Measurements from ENCODE around the gene ATP2C2. TPM values are rescaled to one million over a fixed set of nuclear protein-coding genes. Genes with fewer than 3 reads are reported as not detected.
"Not testable (repeated sequence)": the region's sequence is repeated elsewhere in the genome, so short reads cannot be mapped to it uniquely, and the experiment has no call there.

Gene ATP2C2
- total RNA-seq, 3 donors from 2014 or later: not detected

GRCh38 chr16:84331998-84332780 is 36.1 kb upstream of the ATP2C2 start:
- Mint-ChIP-seq H3K36me3 (ENCODE audit: insufficient read depth) (no peaks in the 10 kb centered on the region), H3K27me3 (ENCODE audit: low read depth) (peaks cover 10% of the 10 kb centered on the region), H3K4me1 (ENCODE audit: low read depth) (no peaks in the 10 kb centered on the region), H3K9me3 (peaks cover 17% of the 10 kb centered on the region), H3K4me3 (no peak overlapping the region)
- DNase-seq (no peak), ATAC-seq (no peak)

- ATAC-seq (no peak), DNase-seq (no peak)
- H3K27me3 Mint-ChIP-seq (ENCODE audit: low read depth): peaks cover 7% of the 10 kb centered on the region
- H3K4me3 Mint-ChIP-seq: no peak overlapping the region
- no peaks in the 10 kb centered on the region for H3K4me1 Mint-ChIP-seq (ENCODE audit: low read depth)
- no peaks in the 10 kb centered on the region for H3K36me3 Mint-ChIP-seq (ENCODE audit: insufficient read depth)
- H3K9me3 Mint-ChIP-seq: peaks cover 22% of the 10 kb centered on the region
Measured at GRCh38 chr16:84332975-84333684, 35.2 kb upstream of the ATP2C2 start.

GRCh38 chr16:84334058-84334457 is 34.3 kb upstream of the ATP2C2 start:
- DNase-seq (no peak), ATAC-seq (no peak)
- peaks cover 22% of the 10 kb centered on the region for H3K9me3 Mint-ChIP-seq
- no peaks in the 10 kb centered on the region for H3K36me3 Mint-ChIP-seq (ENCODE audit: insufficient read depth)
- H3K4me1 Mint-ChIP-seq (ENCODE audit: low read depth): no peaks in the 10 kb centered on the region
- H3K4me3 Mint-ChIP-seq: no peak overlapping the region
- H3K27me3 Mint-ChIP-seq (ENCODE audit: low read depth): peaks cover 7% of the 10 kb centered on the region

- DNase-seq (no peak), ATAC-seq (no peak)
- Mint-ChIP-seq H3K4me1 (ENCODE audit: low read depth) (no peaks in the 10 kb centered on the region), H3K27me3 (ENCODE audit: low read depth) (peaks cover 7% of the 10 kb centered on the region), H3K4me3 (no peak overlapping the region), H3K36me3 (ENCODE audit: insufficient read depth) (no peaks in the 10 kb centered on the region), H3K9me3 (peaks cover 22% of the 10 kb centered on the region)
Measured at GRCh38 chr16:84334482-84334881, 33.9 kb upstream of the ATP2C2 start.

- not testable (repeated sequence) for H3K4me1 Mint-ChIP-seq (ENCODE audit: low read depth); DNase-seq; H3K36me3 Mint-ChIP-seq (ENCODE audit: insufficient read depth); H3K27me3 Mint-ChIP-seq (ENCODE audit: low read depth); ATAC-seq; H3K4me3 Mint-ChIP-seq
- peaks cover 22% of the 10 kb centered on the region for H3K9me3 Mint-ChIP-seq
Measured at GRCh38 chr16:84337236-84337635, 31.1 kb upstream of the ATP2C2 start.

GRCh38 chr16:84339311-84339710 is 29.0 kb upstream of the ATP2C2 start:
- Mint-ChIP-seq H3K4me3 (no peak overlapping the region), H3K27me3 (ENCODE audit: low read depth) (peaks cover 2% of the 10 kb centered on the region), H3K36me3 (ENCODE audit: insufficient read depth) (no peaks in the 10 kb centered on the region), H3K4me1 (ENCODE audit: low read depth) (no peaks in the 10 kb centered on the region), H3K9me3 (peaks cover 22% of the 10 kb centered on the region)
- ATAC-seq (no peak), DNase-seq (no peak)

GRCh38 chr16:84339766-84340165 is 28.6 kb upstream of the ATP2C2 start:
- peaks cover 22% of the 10 kb centered on the region for H3K9me3 Mint-ChIP-seq

GRCh38 chr16:84340325-84341040 is 27.9 kb upstream of the ATP2C2 start:
- peaks cover 2% of the 10 kb centered on the region for H3K27me3 Mint-ChIP-seq (ENCODE audit: low read depth)
- no peaks in the 10 kb centered on the region for H3K4me1 Mint-ChIP-seq (ENCODE audit: low read depth)
- no peaks in the 10 kb centered on the region for H3K36me3 Mint-ChIP-seq (ENCODE audit: insufficient read depth)
- no peak for DNase-seq
- no peak overlapping the region for H3K4me3 Mint-ChIP-seq
- peaks cover 14% of the 10 kb centered on the region for H3K9me3 Mint-ChIP-seq
- no peak for ATAC-seq

More at GRCh38 chr16:84339766-84340165, 28.6 kb upstream of the ATP2C2 start:
- Mint-ChIP-seq H3K4me3 (no peak overlapping the region), H3K36me3 (ENCODE audit: insufficient read depth) (no peaks in the 10 kb centered on the region), H3K4me1 (ENCODE audit: low read depth) (no peaks in the 10 kb centered on the region), H3K27me3 (ENCODE audit: low read depth) (peaks cover 2% of the 10 kb centered on the region)
- no peak for DNase-seq
- ATAC-seq: no peak

GRCh38 chr16:84341528-84342295 is 26.6 kb upstream of the ATP2C2 start:
- no peak for DNase-seq
- Mint-ChIP-seq H3K27me3 (ENCODE audit: low read depth) (peaks cover 2% of the 10 kb centered on the region), H3K9me3 (peaks cover 8% of the 10 kb centered on the region), H3K36me3 (ENCODE audit: insufficient read depth) (no peaks in the 10 kb centered on the region), H3K4me1 (ENCODE audit: low read depth) (no peaks in the 10 kb centered on the region), H3K4me3 (no peak overlapping the region)
- no peak for ATAC-seq

GRCh38 chr16:84343800-84344199 is 24.5 kb upstream of the ATP2C2 start:
- H3K9me3 Mint-ChIP-seq; ATAC-seq; H3K4me1 Mint-ChIP-seq (ENCODE audit: low read depth); H3K4me3 Mint-ChIP-seq; H3K27me3 Mint-ChIP-seq (ENCODE audit: low read depth); H3K36me3 Mint-ChIP-seq (ENCODE audit: insufficient read depth); DNase-seq: not testable (repeated sequence)

- ATAC-seq: no peak
- Mint-ChIP-seq H3K4me3 (no peak overlapping the region), H3K36me3 (ENCODE audit: insufficient read depth) (no peaks in the 10 kb centered on the region), H3K9me3 (no peaks in the 10 kb centered on the region), H3K27me3 (ENCODE audit: low read depth) (peaks cover 4% of the 10 kb centered on the region), H3K4me1 (ENCODE audit: low read depth) (no peaks in the 10 kb centered on the region)
- no peak for DNase-seq
Measured at GRCh38 chr16:84344781-84345180, 23.6 kb upstream of the ATP2C2 start.

GRCh38 chr16:84347161-84347560 is 21.2 kb upstream of the ATP2C2 start:
- no peaks in the 10 kb centered on the region for H3K9me3 Mint-ChIP-seq
- ATAC-seq: no peak

GRCh38 chr16:84348386-84348888 is 19.9 kb upstream of the ATP2C2 start:
- Mint-ChIP-seq H3K36me3 (ENCODE audit: insufficient read depth) (no peaks in the 10 kb centered on the region), H3K27me3 (ENCODE audit: low read depth) (peaks cover 8% of the 10 kb centered on the region), H3K4me1 (ENCODE audit: low read depth) (no peaks in the 10 kb centered on the region), H3K4me3 (no peak overlapping the region), H3K9me3 (no peaks in the 10 kb centered on the region)
- DNase-seq: no peak
- ATAC-seq: no peak

More at GRCh38 chr16:84347161-84347560, 21.2 kb upstream of the ATP2C2 start:
- Mint-ChIP-seq H3K27me3 (ENCODE audit: low read depth) (peaks cover 5% of the 10 kb centered on the region), H3K4me3 (no peak overlapping the region), H3K4me1 (ENCODE audit: low read depth) (no peaks in the 10 kb centered on the region), H3K36me3 (ENCODE audit: insufficient read depth) (no peaks in the 10 kb centered on the region)
- DNase-seq: no peak
